Measurements from ENCODE around the gene GSC2.

Gene GSC2

GRCh38 chr22:19184276-19184997 is 34.3 kb upstream of the GSC2 start:
- DNase-seq (ENCODE audit: low spot score), result no peak
- Histone ChIP-seq H3K36me3 (ENCODE audit: low read depth) (no peaks in the 10 kb centered on the region), H3K4me1 (ENCODE audit: insufficient read depth, poor library complexity, severe bottlenecking) (no peaks in the 10 kb centered on the region), H3K27me3 (ENCODE audit: insufficient read depth, poor library complexity, severe bottlenecking) (no peaks in the 10 kb centered on the region), H3K4me3 (ENCODE audit: severe bottlenecking) (no peak overlapping the region), H3K9me3 (ENCODE audit: severe bottlenecking) (no peaks in the 10 kb centered on the region), H3K27ac (ENCODE audit: poor library complexity, severe bottlenecking) (no peak overlapping the region)
- no peak for ATAC-seq (ENCODE audit: low read depth)
- TF ChIP-seq, protein P1, sequence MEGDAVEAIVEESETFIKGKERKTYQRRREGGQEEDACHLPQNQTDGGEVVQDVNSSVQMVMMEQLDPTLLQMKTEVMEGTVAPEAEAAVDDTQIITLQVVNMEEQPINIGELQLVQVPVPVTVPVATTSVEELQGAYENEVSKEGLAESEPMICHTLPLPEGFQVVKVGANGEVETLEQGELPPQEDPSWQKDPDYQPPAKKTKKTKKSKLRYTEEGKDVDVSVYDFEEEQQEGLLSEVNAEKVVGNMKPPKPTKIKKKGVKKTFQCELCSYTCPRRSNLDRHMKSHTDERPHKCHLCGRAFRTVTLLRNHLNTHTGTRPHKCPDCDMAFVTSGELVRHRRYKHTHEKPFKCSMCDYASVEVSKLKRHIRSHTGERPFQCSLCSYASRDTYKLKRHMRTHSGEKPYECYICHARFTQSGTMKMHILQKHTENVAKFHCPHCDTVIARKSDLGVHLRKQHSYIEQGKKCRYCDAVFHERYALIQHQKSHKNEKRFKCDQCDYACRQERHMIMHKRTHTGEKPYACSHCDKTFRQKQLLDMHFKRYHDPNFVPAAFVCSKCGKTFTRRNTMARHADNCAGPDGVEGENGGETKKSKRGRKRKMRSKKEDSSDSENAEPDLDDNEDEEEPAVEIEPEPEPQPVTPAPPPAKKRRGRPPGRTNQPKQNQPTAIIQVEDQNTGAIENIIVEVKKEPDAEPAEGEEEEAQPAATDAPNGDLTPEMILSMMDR (IDR thresholded peaks at IDR 0.05; ENCODE audit: poor library complexity, severe bottlenecking), result no peak

DNA sequence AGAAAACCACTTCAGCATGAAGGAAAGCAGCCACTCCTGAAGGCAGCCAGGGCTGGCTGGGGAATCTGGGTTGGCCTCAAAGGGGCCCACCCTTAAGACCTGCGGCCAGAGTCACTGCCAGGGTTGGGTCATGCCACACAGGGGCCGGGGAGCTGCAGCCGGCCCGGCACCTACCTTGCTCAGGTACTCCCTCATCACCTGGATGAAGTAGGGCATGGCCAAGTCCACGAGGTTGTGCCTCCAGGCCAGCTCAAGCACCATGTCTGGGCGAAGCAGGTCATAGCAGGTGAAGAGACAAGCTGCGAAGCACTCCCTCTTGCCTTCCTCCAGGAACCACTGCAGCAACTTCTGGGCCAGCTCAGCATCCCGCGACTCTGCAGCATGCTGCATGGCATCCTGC is 33.1 kb upstream of the GSC2 start:
- H3K27ac ChIP-seq (ENCODE audit: poor library complexity, severe bottlenecking), result no peak overlapping the region
- no peaks in the 10 kb centered on the region for H3K4me1 ChIP-seq (ENCODE audit: insufficient read depth, poor library complexity, severe bottlenecking)
- H3K9me3 ChIP-seq (ENCODE audit: severe bottlenecking), result no peaks in the 10 kb centered on the region
- ATAC-seq (ENCODE audit: low read depth), result no peak
- TF ChIP-seq, protein P1 (IDR thresholded peaks at IDR 0.05; ENCODE audit: poor library complexity, severe bottlenecking), result no peak
- no peaks in the 10 kb centered on the region for H3K36me3 ChIP-seq (ENCODE audit: low read depth)
- no peak for DNase-seq (ENCODE audit: low spot score)
- no peaks in the 10 kb centered on the region for H3K27me3 ChIP-seq (ENCODE audit: insufficient read depth, poor library complexity, severe bottlenecking)
- H3K4me3 ChIP-seq (ENCODE audit: severe bottlenecking), result no peak overlapping the region

DNA sequence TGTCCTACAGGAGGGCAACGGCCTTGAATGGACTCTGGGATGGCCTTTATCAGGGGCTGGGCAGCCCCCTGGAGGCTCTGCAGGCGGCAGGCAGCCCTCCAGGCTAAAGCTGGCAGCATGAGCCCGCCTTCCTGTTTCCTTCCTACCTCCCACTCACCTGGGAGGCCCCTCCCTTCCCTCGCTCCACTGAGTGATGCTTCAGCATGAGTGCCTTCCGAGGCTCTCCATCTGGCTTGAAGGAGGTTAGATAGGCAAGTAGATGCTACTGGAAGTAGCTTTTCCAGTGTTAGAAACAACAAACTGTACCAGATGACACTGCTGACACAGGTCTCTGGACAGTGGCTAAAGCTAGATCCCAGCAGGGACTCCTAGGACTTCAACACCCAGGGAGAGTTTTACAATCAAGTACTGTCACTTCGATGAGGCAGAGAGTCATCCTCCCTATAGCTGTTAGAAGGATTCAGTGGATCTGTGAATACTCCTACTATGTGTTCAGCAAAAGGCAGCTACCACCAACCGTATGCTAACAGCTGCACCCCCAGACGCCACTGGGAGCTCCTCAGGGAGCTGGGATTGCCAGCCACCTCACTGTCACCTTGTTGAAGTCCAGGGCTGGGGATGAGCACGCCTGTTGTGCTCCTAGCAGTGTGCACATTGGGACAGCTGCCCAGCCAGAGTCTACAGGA is 32.5 kb upstream of the GSC2 start:
- no peaks in the 10 kb centered on the region for H3K36me3 ChIP-seq (ENCODE audit: low read depth)
- TF ChIP-seq, protein P1 (IDR thresholded peaks at IDR 0.05; ENCODE audit: poor library complexity, severe bottlenecking), result no peak
- H3K27me3 ChIP-seq (ENCODE audit: insufficient read depth, poor library complexity, severe bottlenecking), result no peaks in the 10 kb centered on the region
- no peaks in the 10 kb centered on the region for H3K9me3 ChIP-seq (ENCODE audit: severe bottlenecking)
- no peak overlapping the region for H3K27ac ChIP-seq (ENCODE audit: poor library complexity, severe bottlenecking)
- ATAC-seq (ENCODE audit: low read depth) (no peak), DNase-seq (ENCODE audit: low spot score) (no peak)
- no peak overlapping the region for H3K4me3 ChIP-seq (ENCODE audit: severe bottlenecking)
- H3K4me1 ChIP-seq (ENCODE audit: insufficient read depth, poor library complexity, severe bottlenecking), result no peaks in the 10 kb centered on the region

DNA sequence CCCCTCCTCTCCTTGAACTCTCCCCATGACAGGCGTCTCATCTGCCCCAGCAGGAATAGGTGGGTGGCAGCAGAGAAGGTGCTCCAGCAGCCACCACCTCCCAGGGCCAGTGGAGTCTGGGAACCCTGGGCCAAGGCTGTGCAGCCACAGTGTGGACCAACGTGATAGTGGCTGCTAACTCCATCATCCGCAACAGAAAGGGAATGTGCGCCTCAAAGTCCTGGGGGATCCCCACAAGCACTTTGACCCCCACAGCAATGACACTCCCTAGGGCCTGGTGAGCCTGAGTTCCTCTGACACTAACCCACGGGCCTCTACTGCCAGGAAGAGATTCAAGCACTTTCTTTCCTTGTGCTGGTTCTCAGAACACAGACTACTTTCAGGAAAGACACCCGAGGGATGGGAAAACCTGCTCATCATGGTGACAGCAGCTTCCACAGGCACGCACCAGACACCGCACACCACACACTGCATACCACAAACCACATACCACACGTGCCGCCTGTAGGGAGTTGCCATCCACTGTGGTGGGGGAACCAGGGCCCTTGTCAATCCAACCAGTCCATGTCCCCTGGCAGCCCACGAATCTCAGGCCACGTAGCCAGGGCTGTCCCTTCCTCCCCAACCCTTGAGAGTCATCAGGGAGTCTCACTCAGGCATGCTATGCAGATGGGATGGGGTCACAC is 31.8 kb upstream of the GSC2 start:
- H3K27ac ChIP-seq (ENCODE audit: poor library complexity, severe bottlenecking), result no peak overlapping the region
- TF ChIP-seq, protein P1 (IDR thresholded peaks at IDR 0.05; ENCODE audit: poor library complexity, severe bottlenecking), result no peak
- ATAC-seq (ENCODE audit: low read depth), result no peak
- no peaks in the 10 kb centered on the region for H3K9me3 ChIP-seq (ENCODE audit: severe bottlenecking)
- no peaks in the 10 kb centered on the region for H3K4me1 ChIP-seq (ENCODE audit: insufficient read depth, poor library complexity, severe bottlenecking)
- no peak overlapping the region for H3K4me3 ChIP-seq (ENCODE audit: severe bottlenecking)
- H3K27me3 ChIP-seq (ENCODE audit: insufficient read depth, poor library complexity, severe bottlenecking), result no peaks in the 10 kb centered on the region
- peaks cover 1% of the 10 kb centered on the region; the same call in 1 of the 2 replicates for H3K36me3 ChIP-seq (ENCODE audit: low read depth)
- DNase-seq (ENCODE audit: low spot score), result no peak

Measured in RWPE2 (cell line).